Keratinocyte (primary cell): Measurements from ENCODE around the gene SKOR2. TPM values are rescaled to one million over a fixed set of nuclear protein-coding genes. Genes with fewer than 3 reads are reported as not detected.

Experiments used
- DNase-seq: peaks from one replicate; pipeline ENCODE4 v3.0.0-alpha.2; 2011; ENCODE audit warnings: low read depth, missing footprints, low spot score
- FAIRE-seq: peaks from 2 replicates; lab custom pipeline; 2011; peaks lifted over from hg19 to GRCh38; lab: Jason Lieb, UNC
- H2AFZ ChIP-seq: 2 replicates; pipeline ENCODE4 v1.6.0; 2012; ENCODE audit warnings: low read length, control low read depth, inconsistent platforms; ENCODE audit not compliant: control insufficient read depth
- H3K27ac ChIP-seq: 2 replicates; pipeline ENCODE4 v1.5.1; 2011; ENCODE audit warnings: low read length; ENCODE audit not compliant: control insufficient read depth, insufficient read depth
- H3K27me3 ChIP-seq: 3 replicates; pipeline ENCODE4 v1.6.0; 2011; ENCODE audit warnings: low read length; ENCODE audit not compliant: control insufficient read depth, insufficient read depth; ENCODE audit errors: extremely low read depth
- H3K36me3 ChIP-seq, 2 experiments: 2 replicates in 1 of 2; 3 replicates in 1 of 2; pipeline ENCODE4 v1.5.1; 2011; ENCODE audit warnings: low read length in 2 of 2, mild to moderate bottlenecking in 1 of 2; ENCODE audit not compliant: control insufficient read depth in 2 of 2, insufficient read depth in 2 of 2; ENCODE audit errors: extremely low read depth in 1 of 2
- H3K4me1 ChIP-seq: 3 replicates; pipeline ENCODE4 v1.5.1; 2011; ENCODE audit warnings: low read length; ENCODE audit not compliant: control insufficient read depth, insufficient read depth; ENCODE audit errors: extremely low read depth
- H3K4me2 ChIP-seq: 3 replicates; pipeline ENCODE4 v1.6.0; 2011; ENCODE audit warnings: low read depth, low read length; ENCODE audit not compliant: control insufficient read depth, insufficient read depth; ENCODE audit errors: extremely low read depth
- H3K4me3 ChIP-seq, 3 experiments: fragments of 200-600 bp in 1 of 3; sonication (generic) in 1 of 3; 2 replicates in 2 of 3; 3 replicates in 1 of 3; pipeline ENCODE4 v1.5.1; 2011 to 2016; ENCODE audit warnings: low read length in 3 of 3, mild to moderate bottlenecking in 3 of 3, control low read depth in 2 of 3, inconsistent platforms in 1 of 3, low read depth in 1 of 3, mixed read lengths in 1 of 3, mixed run types in 1 of 3, moderate library complexity in 1 of 3; ENCODE audit not compliant: control insufficient read depth in 2 of 3, insufficient read depth in 2 of 3; ENCODE audit errors: extremely low read depth in 1 of 3
- H3K79me2 ChIP-seq: 2 replicates; pipeline ENCODE4 v1.6.0; 2012; ENCODE audit warnings: low read length; ENCODE audit not compliant: control insufficient read depth, insufficient read depth
- H3K9ac ChIP-seq: 3 replicates; pipeline ENCODE4 v1.6.0; 2011; ENCODE audit warnings: low read length; ENCODE audit not compliant: control insufficient read depth, insufficient read depth; ENCODE audit errors: extremely low read depth
- H3K9me1 ChIP-seq: 3 replicates; pipeline ENCODE4 v1.6.0; 2011; ENCODE audit warnings: low read length; ENCODE audit not compliant: control insufficient read depth, insufficient read depth; ENCODE audit errors: extremely low read depth
- H3K9me3 ChIP-seq: 2 replicates; pipeline ENCODE4 v1.5.1; 2012; ENCODE audit warnings: low read depth, low read length; ENCODE audit not compliant: control insufficient read depth
- H4K20me1 ChIP-seq: 3 replicates; pipeline ENCODE4 v1.6.0; 2011; ENCODE audit warnings: low read length; ENCODE audit not compliant: control insufficient read depth, insufficient read depth; ENCODE audit errors: extremely low read depth
- EZH2 ChIP-seq: IDR thresholded peaks from one replicate; pipeline ENCODE4 v1.6.1; 2012; ENCODE audit warnings: inconsistent platforms, mild to moderate bottlenecking, low read length, moderate library complexity
- dilution Hi-C: fragments of 300-500 bp; cut with MboI; formaldehyde crosslinking; loops from one replicate; pipeline ENCODE4 v1.7.0; 2020; ENCODE audit warnings: low sequenced_read_pairs; ENCODE audit not compliant: extremely low pct_ligation_motif_present
- polyA plus RNA-seq, 5 experiments: library from polyadenylated mRNA; depleted of rRNA in 3 of 5; stranded (reverse) in 3 of 5; stranded (forward) in 1 of 5; unstranded in 1 of 5; fragments of >200 nt; gene quantifications; 1 replicate in 1 of 5; 2 replicates in 3 of 5; 3 replicates in 1 of 5; pipeline versions ENCODE4 v1.2.1 to v1.2.3, GENCODE V29; 2011 to 2012; ENCODE audit warnings: missing spikeins in 2 of 5, low read depth in 1 of 5, low replicate concordance in 1 of 5
- TF ChIP-seq, protein P1 (sequence below), 3 experiments: IDR thresholded peaks in 1 of 3; conservative IDR thresholded peaks in 1 of 3; optimal IDR thresholded peaks in 1 of 3; 2 replicates in 2 of 3; 3 replicates in 1 of 3; pipeline versions ENCODE3 to v1.5.1; 2011; ENCODE audit warnings: low read length in 3 of 3, mild to moderate bottlenecking in 3 of 3, moderate library complexity in 2 of 3, control low read depth in 1 of 3, inconsistent platforms in 1 of 3; ENCODE audit not compliant: insufficient read depth in 2 of 3; ENCODE audit errors: extremely low read depth in 1 of 3

The SKOR2 gene
- polyA plus RNA-seq, 1 donor (not counting 4 experiments of a cell fraction or from before 2014, with no cell fraction given): not detected

DNA sequence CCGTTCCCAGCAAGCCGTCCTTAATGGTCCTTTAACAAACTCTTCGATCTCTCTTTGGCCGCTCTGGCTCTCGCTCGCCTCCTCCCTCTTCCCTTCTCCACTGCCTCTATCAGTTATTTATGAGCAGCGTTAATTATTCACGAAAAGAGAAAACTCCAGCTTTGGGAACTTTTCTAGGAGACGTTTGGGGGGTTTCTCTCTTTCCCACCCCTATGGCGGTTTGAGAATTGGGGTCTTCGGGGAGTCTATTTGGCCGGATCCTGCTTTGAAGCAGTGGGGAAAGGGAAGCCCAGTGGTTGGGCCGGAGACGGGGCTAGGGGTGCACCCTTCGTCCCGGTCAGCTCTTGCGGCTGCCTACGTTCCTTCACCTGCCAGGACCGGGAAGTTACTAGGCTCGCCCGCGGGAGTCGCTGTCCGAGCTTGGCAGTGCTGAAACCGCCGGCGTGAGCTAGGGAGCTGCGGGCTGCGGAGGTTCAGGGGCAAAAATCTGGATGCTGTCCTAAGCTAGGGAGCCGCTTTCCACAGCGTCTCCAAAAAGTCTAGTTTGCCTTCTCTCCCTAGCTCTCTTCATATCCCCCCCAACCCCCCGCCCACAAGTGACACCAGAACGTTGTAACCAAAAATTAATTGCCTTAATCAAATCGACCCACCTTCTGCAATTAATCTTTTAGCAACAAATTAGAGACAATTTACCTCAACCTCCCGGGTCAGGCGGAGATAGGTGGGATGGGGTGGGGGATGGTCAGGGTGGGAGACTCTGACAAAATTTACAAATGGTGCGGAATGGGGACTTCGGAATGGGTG lies 8.9 kb upstream of the SKOR2 start:
- Histone ChIP-seq H3K4me3 (no peak overlapping the region), H3K27me3 (peaks cover 56% of the 10 kb centered on the region), H3K27ac (no peak overlapping the region), H3K9me1 (no peaks in the 10 kb centered on the region), H3K9ac (no peak overlapping the region), H3K4me2 (no peak overlapping the region), H3K9me3 (no peaks in the 10 kb centered on the region), H4K20me1 (peaks cover 5% of the 10 kb centered on the region), H3K4me1 (no peaks in the 10 kb centered on the region), H3K79me2 (no peaks in the 10 kb centered on the region), H3K36me3 (no peaks in the 10 kb centered on the region), H2AFZ (no peak overlapping the region)
- dilution Hi-C loops: no loop called here
- no peak for DNase-seq
- TF ChIP-seq, protein P1, sequence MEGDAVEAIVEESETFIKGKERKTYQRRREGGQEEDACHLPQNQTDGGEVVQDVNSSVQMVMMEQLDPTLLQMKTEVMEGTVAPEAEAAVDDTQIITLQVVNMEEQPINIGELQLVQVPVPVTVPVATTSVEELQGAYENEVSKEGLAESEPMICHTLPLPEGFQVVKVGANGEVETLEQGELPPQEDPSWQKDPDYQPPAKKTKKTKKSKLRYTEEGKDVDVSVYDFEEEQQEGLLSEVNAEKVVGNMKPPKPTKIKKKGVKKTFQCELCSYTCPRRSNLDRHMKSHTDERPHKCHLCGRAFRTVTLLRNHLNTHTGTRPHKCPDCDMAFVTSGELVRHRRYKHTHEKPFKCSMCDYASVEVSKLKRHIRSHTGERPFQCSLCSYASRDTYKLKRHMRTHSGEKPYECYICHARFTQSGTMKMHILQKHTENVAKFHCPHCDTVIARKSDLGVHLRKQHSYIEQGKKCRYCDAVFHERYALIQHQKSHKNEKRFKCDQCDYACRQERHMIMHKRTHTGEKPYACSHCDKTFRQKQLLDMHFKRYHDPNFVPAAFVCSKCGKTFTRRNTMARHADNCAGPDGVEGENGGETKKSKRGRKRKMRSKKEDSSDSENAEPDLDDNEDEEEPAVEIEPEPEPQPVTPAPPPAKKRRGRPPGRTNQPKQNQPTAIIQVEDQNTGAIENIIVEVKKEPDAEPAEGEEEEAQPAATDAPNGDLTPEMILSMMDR (optimal IDR thresholded peaks at IDR 0.05 in 1 of 3, IDR thresholded peaks at IDR 0.05 in 1 of 3, conservative IDR thresholded peaks at IDR 0.05 in 1 of 3; ENCODE audit: extremely low read depth in 1 of 3, insufficient read depth in 2 of 3, low read length in 3 of 3): no peak
- peak; percentile 58 for TF ChIP-seq EZH2
- FAIRE-seq: no peak

DNA sequence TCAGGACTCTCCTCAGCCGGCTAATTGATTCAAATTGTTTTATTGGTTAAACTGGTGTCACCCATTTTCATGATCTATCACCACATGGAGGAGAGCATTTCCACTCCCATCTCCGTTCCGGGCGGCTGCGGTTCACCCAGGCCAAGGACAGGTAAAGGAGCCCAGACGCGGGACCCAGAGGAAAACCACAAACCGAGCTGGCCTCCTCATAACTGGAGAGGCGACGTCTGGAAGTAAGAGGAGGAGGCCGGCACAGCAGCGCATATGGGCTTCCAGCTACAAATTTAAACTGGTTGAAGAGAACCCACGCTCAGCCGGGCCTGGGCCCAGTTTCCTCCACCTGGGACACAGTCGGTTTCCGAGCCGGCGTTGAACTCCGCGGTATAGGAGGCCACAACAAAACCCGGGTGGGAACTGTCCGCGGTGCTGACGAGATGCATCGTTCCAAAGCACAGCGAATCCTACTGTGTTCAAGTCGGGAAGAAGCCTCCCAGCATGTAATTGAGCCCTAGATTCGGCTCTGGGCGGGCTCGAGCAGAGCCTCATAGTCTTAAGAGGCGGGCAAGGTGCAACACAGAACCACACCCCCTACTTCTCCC lies 3.0 kb upstream of the SKOR2 start:
- no peak overlapping the region for H3K4me3 ChIP-seq
- no peaks in the 10 kb centered on the region for H4K20me1 ChIP-seq
- H3K27me3 ChIP-seq: peaks cover 57% of the 10 kb centered on the region
- no peaks in the 10 kb centered on the region for H3K36me3 ChIP-seq
- no peaks in the 10 kb centered on the region for H3K4me1 ChIP-seq
- no peak for FAIRE-seq
- no peak overlapping the region for H3K27ac ChIP-seq
- no peak overlapping the region for H3K9ac ChIP-seq
- H3K79me2 ChIP-seq: no peaks in the 10 kb centered on the region
- no peak overlapping the region for H3K4me2 ChIP-seq
- no peaks in the 10 kb centered on the region for H3K9me3 ChIP-seq
- no peak for TF ChIP-seq EZH2
- TF ChIP-seq, protein P1 (optimal IDR thresholded peaks at IDR 0.05 in 1 of 3, IDR thresholded peaks at IDR 0.05 in 1 of 3, conservative IDR thresholded peaks at IDR 0.05 in 1 of 3; ENCODE audit: extremely low read depth in 1 of 3, insufficient read depth in 2 of 3, low read length in 3 of 3): no peak
- H3K9me1 ChIP-seq: no peaks in the 10 kb centered on the region
- dilution Hi-C loops: no loop called here
- no peak overlapping the region for H2AFZ ChIP-seq
- no peak for DNase-seq
